ENCODE results near the gene MRPL11. TPM values are rescaled to one million over a fixed set of nuclear protein-coding genes. Genes with fewer than 3 reads are reported as not detected.

The MRPL11 gene
- total and polyA plus RNA-seq, 2 experiments from 2014 or later, result 57.1 to 60.6 TPM

GRCh38 chr11:66476841-66477251, 38.2 kb upstream of the MRPL11 start:
- H3K27me3 ChIP-seq, result no peaks in the 10 kb centered on the region
- H3K4me3 ChIP-seq, result no peak overlapping the region
- no peak for DNase-seq (ENCODE audit: low spot score)
- H3K9me2 ChIP-seq (replicated peaks; ENCODE audit: insufficient read depth), result no peaks in the 10 kb centered on the region
- H3K79me2 ChIP-seq, result peaks cover 18% of the 10 kb centered on the region
- H4K20me1 ChIP-seq (ENCODE audit: insufficient read depth, poor library complexity, severe bottlenecking), result peaks cover 4% of the 10 kb centered on the region
- WGBS (ENCODE audit: low lambda C conversion rate, missing lambda C conversion rate), result 60% methylated on average over 9 of the region's 9 CpGs
- no peaks in the 10 kb centered on the region for H3K36me3 ChIP-seq (replicated peaks; ENCODE audit: insufficient read depth, low read depth)
- no peak overlapping the region for H3K27ac ChIP-seq
- H3K4me1 ChIP-seq (ENCODE audit: insufficient read depth), result peaks cover 11% of the 10 kb centered on the region
- H2AFZ ChIP-seq, result no peak overlapping the region
- no peaks in the 10 kb centered on the region for H3K9me3 ChIP-seq (ENCODE audit: low read depth)
- TF ChIP-seq CTCF (IDR thresholded peaks at IDR 0.05; ENCODE audit: poor library complexity) (no peak), EZH2phosphoT487 (IDR thresholded peaks at IDR 0.05; ENCODE audit: low read depth, severe bottlenecking, unreplicated experiment) (no peak), EZH2 (IDR thresholded peaks at IDR 0.05; ENCODE audit: borderline replicate concordance) (no peak)
- no peak overlapping the region for H3K4me2 ChIP-seq

GRCh38 chr11:66476173-66476840, 37.7 kb upstream of the MRPL11 start:
- TF ChIP-seq EZH2phosphoT487 (IDR thresholded peaks at IDR 0.05; ENCODE audit: low read depth, severe bottlenecking, unreplicated experiment) (no peak), EZH2 (IDR thresholded peaks at IDR 0.05; ENCODE audit: borderline replicate concordance) (no peak), CTCF (IDR thresholded peaks at IDR 0.05; ENCODE audit: poor library complexity) (no peak)
- no peaks in the 10 kb centered on the region for H3K9me2 ChIP-seq (replicated peaks; ENCODE audit: insufficient read depth)
- no peak overlapping the region for H3K4me2 ChIP-seq
- no peak overlapping the region for H2AFZ ChIP-seq
- no peaks in the 10 kb centered on the region for H3K9me3 ChIP-seq (ENCODE audit: low read depth)
- 89% methylated on average over 10 of the region's 10 CpGs for WGBS (ENCODE audit: low lambda C conversion rate, missing lambda C conversion rate)
- peaks cover 11% of the 10 kb centered on the region for H3K4me1 ChIP-seq (ENCODE audit: insufficient read depth)
- H3K79me2 ChIP-seq, result peaks cover 15% of the 10 kb centered on the region
- no peaks in the 10 kb centered on the region for H3K27me3 ChIP-seq
- no peaks in the 10 kb centered on the region for H3K36me3 ChIP-seq (replicated peaks; ENCODE audit: insufficient read depth, low read depth)
- H3K4me3 ChIP-seq, result no peak overlapping the region
- H4K20me1 ChIP-seq (ENCODE audit: insufficient read depth, poor library complexity, severe bottlenecking), result peaks cover 4% of the 10 kb centered on the region
- DNase-seq (ENCODE audit: low spot score), result no peak
- H3K27ac ChIP-seq, result no peak overlapping the region

GRCh38 chr11:66475349-66476172, 36.9 kb upstream of the MRPL11 start:
- no peaks in the 10 kb centered on the region for H3K36me3 ChIP-seq (replicated peaks; ENCODE audit: insufficient read depth, low read depth)
- no peak for DNase-seq (ENCODE audit: low spot score)
- H3K27me3 ChIP-seq, result no peaks in the 10 kb centered on the region
- peaks cover 4% of the 10 kb centered on the region for H4K20me1 ChIP-seq (ENCODE audit: insufficient read depth, poor library complexity, severe bottlenecking)
- no peaks in the 10 kb centered on the region for H3K9me3 ChIP-seq (ENCODE audit: low read depth)
- TF ChIP-seq EZH2phosphoT487 (IDR thresholded peaks at IDR 0.05; ENCODE audit: low read depth, severe bottlenecking, unreplicated experiment), result no peak
- TF ChIP-seq EZH2 (IDR thresholded peaks at IDR 0.05; ENCODE audit: borderline replicate concordance), result no peak
- no peak for TF ChIP-seq CTCF (IDR thresholded peaks at IDR 0.05; ENCODE audit: poor library complexity)
- H3K27ac ChIP-seq, result no peak overlapping the region
- WGBS (ENCODE audit: low lambda C conversion rate, missing lambda C conversion rate), result 95% methylated on average over 41 of the region's 44 CpGs
- peaks cover 11% of the 10 kb centered on the region for H3K79me2 ChIP-seq
- H3K4me3 ChIP-seq, result no peak overlapping the region
- H3K9me2 ChIP-seq (replicated peaks; ENCODE audit: insufficient read depth), result no peaks in the 10 kb centered on the region
- no peak overlapping the region for H3K4me2 ChIP-seq
- H2AFZ ChIP-seq, result no peak overlapping the region
- peaks cover 9% of the 10 kb centered on the region for H3K4me1 ChIP-seq (ENCODE audit: insufficient read depth)
